Endothelial cell of umbilical vein (primary cell): ENCODE measurements around the gene RBM26. TPM values are rescaled to one million over a fixed set of nuclear protein-coding genes. Genes with fewer than 3 reads are reported as not detected.

ENCODE experiments used
- BruUV-seq: library from RNA; stranded (reverse); fragments of 400-500 nt; replicated peaks from 2 replicates; lab custom pipeline; 2021; lab: Mats Ljungman, UMichigan
- CTCF ChIA-PET: fragments of 300-600, 350-600 bp; sonication (Branson Sonifier 250); formaldehyde crosslinking; loops from one replicate; lab custom pipeline; 2021; ENCODE audit warnings: antibody characterized with exemption, inconsistent platforms; lab: Charles Lee
- POLR2A ChIA-PET: fragments of 300-600, 350-600 bp; sonication (Branson Sonifier 250); formaldehyde crosslinking; loops from one replicate; lab custom pipeline; 2021; ENCODE audit warnings: antibody characterized with exemption, inconsistent platforms; lab: Charles Lee
- DNase-seq: peaks from one replicate; pipeline ENCODE4 v3.0.0-alpha.2; 2011; ENCODE audit warnings: low read depth, low spot score
- FAIRE-seq: peaks from 2 replicates; lab custom pipeline; 2011; peaks lifted over from hg19 to GRCh38; lab: Jason Lieb, UNC
- H2AFZ ChIP-seq: 2 replicates; pipeline ENCODE4 v1.6.0; 2012; ENCODE audit warnings: low read depth, low read length, control low read depth, inconsistent platforms
- H3K27ac ChIP-seq: 2 replicates; pipeline ENCODE4 v1.5.1; 2011; ENCODE audit warnings: low read depth, mild to moderate bottlenecking, control low read depth, low read length, moderate library complexity; ENCODE audit not compliant: insufficient read depth
- H3K27me3 ChIP-seq, 2 experiments: 2 replicates each; pipeline versions ENCODE4 v1.6.0 to v1.6.1; 2011; ENCODE audit warnings: low read length in 2 of 2, mixed read lengths in 1 of 2; ENCODE audit not compliant: control insufficient read depth in 2 of 2, insufficient read depth in 2 of 2
- H3K36me3 ChIP-seq, 2 experiments: 2 replicates in 1 of 2; 3 replicates in 1 of 2; pipeline ENCODE4 v1.5.1; 2011; ENCODE audit warnings: low read length in 2 of 2, mild to moderate bottlenecking in 1 of 2, moderate library complexity in 1 of 2; ENCODE audit not compliant: control insufficient read depth in 2 of 2, insufficient read depth in 2 of 2; ENCODE audit errors: extremely low read depth in 1 of 2
- H3K4me1 ChIP-seq: 3 replicates; pipeline ENCODE4 v1.5.1; 2011; ENCODE audit warnings: mild to moderate bottlenecking, low read length; ENCODE audit not compliant: control insufficient read depth, insufficient read depth; ENCODE audit errors: extremely low read depth
- H3K4me2 ChIP-seq: 2 replicates; pipeline ENCODE4 v1.6.1; 2011; ENCODE audit warnings: low read length, control low read depth, mixed read lengths; ENCODE audit not compliant: insufficient read depth
- H3K4me3 ChIP-seq, 3 experiments: fragments of 200-600 bp in 1 of 3; sonication (generic), shearing (Covaris generic) in 1 of 3; replicated peaks in 1 of 3; 2 replicates each; pipeline ENCODE4 v1.5.1; 2011 to 2016; ENCODE audit warnings: control low read depth in 3 of 3, low read length in 3 of 3, mild to moderate bottlenecking in 2 of 3, inconsistent platforms in 1 of 3, low read depth in 1 of 3, moderate library complexity in 1 of 3; ENCODE audit not compliant: insufficient read depth in 1 of 3
- H3K79me2 ChIP-seq: 2 replicates; pipeline ENCODE4 v1.6.0; 2012; ENCODE audit warnings: low read length, inconsistent platforms; ENCODE audit not compliant: control insufficient read depth, insufficient read depth
- H3K9ac ChIP-seq: replicated peaks from 2 replicates; pipeline ENCODE3; 2011; ENCODE audit warnings: low read length, control low read depth; ENCODE audit not compliant: insufficient read depth; ENCODE audit errors: extremely low read depth
- H3K9me1 ChIP-seq: replicated peaks from 3 replicates; pipeline ENCODE4 v1.6.0; 2011; ENCODE audit warnings: mild to moderate bottlenecking, low read length; ENCODE audit not compliant: control insufficient read depth, insufficient read depth; ENCODE audit errors: extremely low read depth
- H3K9me3 ChIP-seq: replicated peaks from 2 replicates; pipeline ENCODE4 v1.5.1; 2012; ENCODE audit warnings: low read length, inconsistent platforms; ENCODE audit not compliant: control insufficient read depth, insufficient read depth
- H4K20me1 ChIP-seq: replicated peaks from 2 replicates; pipeline ENCODE3; 2011; ENCODE audit warnings: mild to moderate bottlenecking, low read length; ENCODE audit not compliant: control insufficient read depth, insufficient read depth; ENCODE audit errors: extremely low read depth
- CTCF ChIP-seq, 2 donors: IDR thresholded peaks; 1 replicate in 1 of 2; 2 replicates in 1 of 2; pipeline ENCODE4 v1.5.1; 2011; ENCODE audit warnings: low read length in 2 of 2, mild to moderate bottlenecking in 2 of 2, moderate library complexity in 2 of 2, control low read depth in 1 of 2, inconsistent platforms in 1 of 2, low read depth in 1 of 2; ENCODE audit not compliant: insufficient read depth in 1 of 2; ENCODE audit errors: extremely low read depth in 1 of 2
- EZH2 ChIP-seq: IDR thresholded peaks from 2 replicates; pipeline ENCODE4 v1.6.1; 2012; ENCODE audit warnings: borderline replicate concordance, low read depth, mild to moderate bottlenecking, moderate library complexity, low read length, inconsistent platforms; ENCODE audit not compliant: severe bottlenecking
- FOS ChIP-seq: IDR thresholded peaks from 2 replicates; pipeline ENCODE4 v1.6.1; 2011; ENCODE audit warnings: mild to moderate bottlenecking, low read length, moderate library complexity, borderline replicate concordance; ENCODE audit not compliant: insufficient read depth
- GATA2 ChIP-seq: IDR thresholded peaks from 2 replicates; pipeline ENCODE4 v1.7.0; 2011; ENCODE audit warnings: low read depth, mild to moderate bottlenecking, moderate library complexity, mixed read lengths, low read length; ENCODE audit not compliant: insufficient read length, insufficient read depth
- JUN ChIP-seq: IDR thresholded peaks from 2 replicates; pipeline ENCODE4 v1.6.1; 2011; ENCODE audit warnings: borderline replicate concordance, low read depth; ENCODE audit not compliant: insufficient read length, insufficient read depth
- MAX ChIP-seq: IDR thresholded peaks from 2 replicates; pipeline ENCODE4 v1.6.1; 2011; ENCODE audit not compliant: insufficient read depth, insufficient read length
- MYC ChIP-seq: IDR thresholded peaks from one replicate; pipeline ENCODE4 v1.6.1; 2011; ENCODE audit warnings: mild to moderate bottlenecking, low read depth, low read length
- POLR2A ChIP-seq: IDR thresholded peaks from 2 replicates; pipeline ENCODE4 v1.6.1; 2012; ENCODE audit warnings: low read depth, mild to moderate bottlenecking, control low read depth, low read length
- POLR2AphosphoS5 ChIP-seq: IDR thresholded peaks from 2 replicates; pipeline ENCODE4 v1.6.1; 2012; ENCODE audit warnings: low read depth, mild to moderate bottlenecking, control low read depth, low read length, moderate library complexity; ENCODE audit not compliant: insufficient read depth
- dilution Hi-C: fragments of 300-500 bp; cut with MboI; formaldehyde crosslinking; loops from one replicate; pipeline ENCODE4 v1.15.0; 2019; ENCODE audit warnings: low sequenced_read_pairs; ENCODE audit not compliant: extremely low pct_ligation_motif_present
- intact Hi-C: fragments of 100-400 bp; cut with micrococcal nuclease; formaldehyde crosslinking; loops from one replicate; pipeline ENCODE4 v1.10.0; 2022
- polyA plus RNA-seq, 4 experiments: library from polyadenylated mRNA; depleted of rRNA in 3 of 4; stranded (reverse) in 3 of 4; unstranded in 1 of 4; fragments of >200 nt; gene quantifications; 2 replicates each; pipeline versions ENCODE4 v1.2.1 to v1.2.3, GENCODE V29; 2011 to 2012; ENCODE audit warnings: missing spikeins in 1 of 4
- total RNA-seq: library from RNA; stranded (reverse); gene quantifications from 2 replicates; pipeline ENCODE4 v1.2.3, GENCODE V29; 2021

The RBM26 gene
- total and polyA plus RNA-seq, 2 donors (not counting 3 experiments of a cell fraction or from before 2014, with no cell fraction given), result 14.8 to 54.3 TPM

- dilution Hi-C loops, result no loop called here
- peaks cover 87% of the 10 kb centered on the region for H3K79me2 ChIP-seq
- no peak overlapping the region for H3K9ac ChIP-seq
- H2AFZ ChIP-seq, result no peak overlapping the region
- no peak for FAIRE-seq
- no peaks in the 10 kb centered on the region for H3K9me3 ChIP-seq
- H3K4me3 ChIP-seq, result no peak overlapping the region
- H3K4me2 ChIP-seq, result peak overlapping the region; percentile 96
- H3K27me3 ChIP-seq, result no peaks in the 10 kb centered on the region
- CTCF ChIA-PET, result interaction anchor here (0.7 to 2.6 kb wide), 4 partner anchors 10 to 60 kb away, joined by 3 to 20 read pairs (median 6); no protein-coding TSS in a partner anchor
- no peak overlapping the region for H3K27ac ChIP-seq
- no TSS peak for BruUV-seq
- peaks cover 43% of the 10 kb centered on the region for H3K4me1 ChIP-seq
- peaks cover 0 to 2% of the 10 kb centered on the region in 2 experiments for H3K36me3 ChIP-seq
- H3K9me1 ChIP-seq, result no peaks in the 10 kb centered on the region
- intact Hi-C loops, result no loop called here
- POLR2A ChIA-PET, result interaction anchor here (0.7 kb wide), 1 partner anchor 16 kb away, joined by 4 read pairs; no protein-coding TSS in a partner anchor
- peaks cover 10% of the 10 kb centered on the region for H4K20me1 ChIP-seq
- DNase-seq, result peak; percentile 7
- TF ChIP-seq JUN (no peak), POLR2AphosphoS5 (no peak), GATA2 (no peak), POLR2A (no peak), MAX (no peak), MYC (no peak), EZH2 (no peak), FOS (no peak), CTCF (IDR thresholded peaks at IDR 0.05; ENCODE audit: extremely low read depth in 1 of 2, insufficient read depth in 1 of 2, low read depth in 1 of 2, low read length in 2 of 2) (no peak)
Observed at GRCh38 chr13:79402074-79402635, 3.9 kb downstream of the RBM26 start.
